ENCODE results near the gene ZNF423.

Gene ZNF423

DNA sequence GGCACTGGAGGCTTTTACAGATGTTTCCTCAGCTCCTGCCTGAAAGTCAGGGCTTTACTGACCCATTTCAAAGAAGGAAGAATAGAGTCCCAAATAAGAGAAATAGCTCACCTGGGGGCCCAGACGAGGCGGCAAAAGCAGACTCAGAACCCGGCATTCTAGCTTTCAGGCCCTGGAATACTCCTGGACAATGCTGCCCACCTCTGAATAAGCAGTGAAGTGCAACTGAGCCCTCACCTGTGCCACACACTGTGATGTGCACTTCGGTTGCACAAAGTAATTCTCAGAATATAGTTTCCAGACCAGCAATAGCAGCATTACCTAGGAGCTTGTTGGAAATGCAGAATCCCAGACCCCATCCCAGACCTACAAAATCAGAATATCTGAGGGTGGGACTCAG lies 54.6 kb downstream of the ZNF423 start:
- Histone ChIP-seq H4K20me1 (ENCODE audit: insufficient read depth, low read length) (no peaks in the 10 kb centered on the region), H3K79me2 (ENCODE audit: insufficient read depth, low read length) (no peaks in the 10 kb centered on the region), H3K4me2 (ENCODE audit: insufficient read depth, low read length) (no peak overlapping the region), H3K4me1 (ENCODE audit: insufficient read depth, low read length) (no peaks in the 10 kb centered on the region), H3K4me3 (ENCODE audit: low read depth in 1 of 2, low read length in 2 of 2) (no peak overlapping the region), H3K27ac (ENCODE audit: low read length) (no peak overlapping the region), H3K9me3 (ENCODE audit: insufficient read depth, low read length, severe bottlenecking) (no peaks in the 10 kb centered on the region), H3K27me3 (ENCODE audit: insufficient read depth, low read length, poor library complexity) (peaks cover 7% of the 10 kb centered on the region), H3K36me3 (ENCODE audit: insufficient read depth, low read length) (no peaks in the 10 kb centered on the region), H2AFZ (ENCODE audit: low read depth, low read length) (no peak overlapping the region), H3K9ac (ENCODE audit: low read depth, low read length) (no peak overlapping the region)
- TF ChIP-seq EZH2 (IDR thresholded peaks at IDR 0.05; ENCODE audit: borderline replicate concordance, low read depth, low read length, severe bottlenecking) (no peak), CTCF (IDR thresholded peaks at IDR 0.05; ENCODE audit: borderline replicate concordance, extremely low read depth, low read length, poor library complexity, severe bottlenecking) (peak; percentile 22)
- ATAC-seq (ENCODE audit: insufficient read depth, low read depth), result no peak
- DNase-seq, result no peak

- DNase-seq (no peak), ATAC-seq (ENCODE audit: insufficient read depth, low read depth) (no peak)
- TF ChIP-seq CTCF (IDR thresholded peaks at IDR 0.05; ENCODE audit: borderline replicate concordance, extremely low read depth, low read length, poor library complexity, severe bottlenecking) (no peak), EZH2 (IDR thresholded peaks at IDR 0.05; ENCODE audit: borderline replicate concordance, low read depth, low read length, severe bottlenecking) (no peak)
- no peak overlapping the region for H3K27ac ChIP-seq (ENCODE audit: low read length)
- no peak overlapping the region for H2AFZ ChIP-seq (ENCODE audit: low read depth, low read length)
- H3K4me2 ChIP-seq (ENCODE audit: insufficient read depth, low read length), result no peak overlapping the region
- H3K79me2 ChIP-seq (ENCODE audit: insufficient read depth, low read length), result no peaks in the 10 kb centered on the region
- H3K27me3 ChIP-seq (ENCODE audit: insufficient read depth, low read length, poor library complexity), result peaks cover 7% of the 10 kb centered on the region
- no peaks in the 10 kb centered on the region for H3K36me3 ChIP-seq (ENCODE audit: insufficient read depth, low read length)
- H3K9me3 ChIP-seq (ENCODE audit: insufficient read depth, low read length, severe bottlenecking), result no peaks in the 10 kb centered on the region
- H4K20me1 ChIP-seq (ENCODE audit: insufficient read depth, low read length), result no peaks in the 10 kb centered on the region
- H3K4me1 ChIP-seq (ENCODE audit: insufficient read depth, low read length), result no peaks in the 10 kb centered on the region
- no peak overlapping the region for H3K9ac ChIP-seq (ENCODE audit: low read depth, low read length)
- H3K4me3 ChIP-seq (ENCODE audit: low read depth in 1 of 2, low read length in 2 of 2), result no peak overlapping the region
Measured at GRCh38 chr16:49800876-49801275, 55.0 kb downstream of the ZNF423 start.

DNA sequence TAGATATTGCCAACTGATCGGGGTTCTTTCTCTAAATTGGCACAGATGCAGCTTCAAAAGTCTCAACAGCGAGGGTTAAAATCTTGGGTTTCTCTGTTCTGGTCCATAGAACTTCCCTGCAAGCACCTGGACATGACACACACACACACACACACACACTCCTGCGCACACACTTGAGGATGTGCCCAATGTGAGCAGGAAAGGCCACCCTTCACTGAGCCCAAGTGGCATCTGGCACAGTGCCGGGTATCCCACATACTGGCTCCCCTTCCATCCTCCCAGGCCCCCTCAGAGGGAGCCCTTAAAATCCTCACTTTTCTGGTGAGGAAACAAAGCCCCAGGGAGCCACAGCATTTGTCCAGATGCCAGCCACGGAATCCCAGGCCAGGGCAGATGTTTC lies 55.5 kb downstream of the ZNF423 start:
- no peaks in the 10 kb centered on the region for H3K79me2 ChIP-seq (ENCODE audit: insufficient read depth, low read length)
- H3K4me3 ChIP-seq (ENCODE audit: low read depth in 1 of 2, low read length in 2 of 2), result no peak overlapping the region
- no peak for DNase-seq
- H3K9me3 ChIP-seq (ENCODE audit: insufficient read depth, low read length, severe bottlenecking), result no peaks in the 10 kb centered on the region
- no peak overlapping the region for H3K27ac ChIP-seq (ENCODE audit: low read length)
- no peak for ATAC-seq (ENCODE audit: insufficient read depth, low read depth)
- no peaks in the 10 kb centered on the region for H3K36me3 ChIP-seq (ENCODE audit: insufficient read depth, low read length)
- no peak overlapping the region for H3K4me2 ChIP-seq (ENCODE audit: insufficient read depth, low read length)
- H3K4me1 ChIP-seq (ENCODE audit: insufficient read depth, low read length), result no peaks in the 10 kb centered on the region
- H3K27me3 ChIP-seq (ENCODE audit: insufficient read depth, low read length, poor library complexity), result peaks cover 7% of the 10 kb centered on the region
- H2AFZ ChIP-seq (ENCODE audit: low read depth, low read length), result no peak overlapping the region
- H4K20me1 ChIP-seq (ENCODE audit: insufficient read depth, low read length), result no peaks in the 10 kb centered on the region
- H3K9ac ChIP-seq (ENCODE audit: low read depth, low read length), result no peak overlapping the region
- TF ChIP-seq EZH2 (IDR thresholded peaks at IDR 0.05; ENCODE audit: borderline replicate concordance, low read depth, low read length, severe bottlenecking), result no peak
- no peak for TF ChIP-seq CTCF (IDR thresholded peaks at IDR 0.05; ENCODE audit: borderline replicate concordance, extremely low read depth, low read length, poor library complexity, severe bottlenecking)

DNA sequence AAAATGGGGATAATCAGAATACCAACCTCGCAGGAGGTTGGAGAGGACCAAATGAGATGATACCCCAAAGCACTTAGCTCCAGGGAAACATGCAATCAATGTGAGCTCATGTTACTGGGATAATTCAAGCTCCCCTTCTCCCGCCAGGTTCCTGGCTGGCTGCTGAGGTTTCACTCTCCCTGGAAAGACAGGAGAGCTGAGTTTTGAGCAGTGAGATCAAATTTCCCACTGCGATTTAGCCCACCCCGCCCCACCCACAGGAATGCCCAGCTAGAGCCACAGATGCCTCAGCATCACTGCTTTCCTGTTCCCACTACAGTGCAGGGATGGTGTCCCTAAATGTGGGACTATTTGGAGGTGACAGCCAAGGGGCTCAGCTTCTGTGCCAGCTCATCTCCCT lies 56.7 kb downstream of the ZNF423 start:
- peaks cover 7% of the 10 kb centered on the region for H3K27me3 ChIP-seq (ENCODE audit: insufficient read depth, low read length, poor library complexity)
- H3K4me2 ChIP-seq (ENCODE audit: insufficient read depth, low read length), result no peak overlapping the region
- no peaks in the 10 kb centered on the region for H3K9me3 ChIP-seq (ENCODE audit: insufficient read depth, low read length, severe bottlenecking)
- no peaks in the 10 kb centered on the region for H4K20me1 ChIP-seq (ENCODE audit: insufficient read depth, low read length)
- no peak for TF ChIP-seq EZH2 (IDR thresholded peaks at IDR 0.05; ENCODE audit: borderline replicate concordance, low read depth, low read length, severe bottlenecking)
- no peak for TF ChIP-seq CTCF (IDR thresholded peaks at IDR 0.05; ENCODE audit: borderline replicate concordance, extremely low read depth, low read length, poor library complexity, severe bottlenecking)
- DNase-seq (no peak), ATAC-seq (ENCODE audit: insufficient read depth, low read depth) (no peak)
- H3K27ac ChIP-seq (ENCODE audit: low read length), result no peak overlapping the region
- H2AFZ ChIP-seq (ENCODE audit: low read depth, low read length), result no peak overlapping the region
- H3K9ac ChIP-seq (ENCODE audit: low read depth, low read length), result no peak overlapping the region
- no peaks in the 10 kb centered on the region for H3K36me3 ChIP-seq (ENCODE audit: insufficient read depth, low read length)
- H3K79me2 ChIP-seq (ENCODE audit: insufficient read depth, low read length), result no peaks in the 10 kb centered on the region
- H3K4me1 ChIP-seq (ENCODE audit: insufficient read depth, low read length), result no peaks in the 10 kb centered on the region
- no peak overlapping the region for H3K4me3 ChIP-seq (ENCODE audit: low read depth in 1 of 2, low read length in 2 of 2)
